ENCODE measurements around the gene TRAF3.
A peak's percentile ranks its signal among the peaks of the same experiment; 100 is the strongest.

The TRAF3 gene

GRCh38 chr14:102776761-102777710 is at the start of gene TRAF3:
TSS of gene TRAF3 (plus strand) at chr14:102777449. CDS start at chr14:102870202, 92,753 bp downstream.
- peak; percentile 85 for DNase-seq

GRCh38 chr14:102728501-102728900 is 48.7 kb upstream of the TRAF3 start:
- no peak for DNase-seq

- no peak for DNase-seq
Measured at GRCh38 chr14:102729268-102729667, 48.0 kb upstream of the TRAF3 start.

GRCh38 chr14:102729825-102730224 is 47.4 kb upstream of the TRAF3 start:
- DNase-seq, result no peak

- DNase-seq, result no peak
Measured at GRCh38 chr14:102731101-102731870, 46.0 kb upstream of the TRAF3 start.

GRCh38 chr14:102731871-102732800 is 45.1 kb upstream of the TRAF3 start:
- DNase-seq, result no peak

GRCh38 chr14:102732924-102733323 is 44.3 kb upstream of the TRAF3 start:
- no peak for DNase-seq

GRCh38 chr14:102733326-102733725 is 43.9 kb upstream of the TRAF3 start:
- DNase-seq, result no peak

- DNase-seq, result no peak
Measured at GRCh38 chr14:102734436-102734835, 42.8 kb upstream of the TRAF3 start.

GRCh38 chr14:102736956-102737355 is 40.3 kb upstream of the TRAF3 start:
- DNase-seq, result no peak

GRCh38 chr14:102737402-102738372 is 39.6 kb upstream of the TRAF3 start:
- DNase-seq, result no peak

- DNase-seq, result no peak
Measured at GRCh38 chr14:102738373-102739189, 38.7 kb upstream of the TRAF3 start.

GRCh38 chr14:102739190-102739469 is 38.1 kb upstream of the TRAF3 start:
- no peak for DNase-seq

- DNase-seq, result no peak
Measured at GRCh38 chr14:102746634-102747438, 30.4 kb upstream of the TRAF3 start.

- no peak for DNase-seq
Measured at GRCh38 chr14:102748806-102749205, 28.4 kb upstream of the TRAF3 start.

GRCh38 chr14:102749393-102750305 is 27.6 kb upstream of the TRAF3 start:
- DNase-seq, result no peak

GRCh38 chr14:102750376-102750775 is 26.9 kb upstream of the TRAF3 start:
- no peak for DNase-seq

GRCh38 chr14:102751088-102751487 is 26.2 kb upstream of the TRAF3 start:
- no peak for DNase-seq

All from stimulated activated CD4-positive, alpha-beta T cell treated with anti-CD3 and anti-CD28 coated beads, Interleukin-15, amount 100 ng/mL, for 24 hours (primary cell).